T-helper 17 cell (primary cell): ENCODE measurements around the gene SSH2. TPM values are rescaled to one million over a fixed set of nuclear protein-coding genes. Genes with fewer than 3 reads are reported as not detected.
"Not testable (repeated sequence)": the region's sequence is repeated elsewhere in the genome, so short reads cannot be mapped to it uniquely, and the experiment has no call there.

Source experiments
- ATAC-seq: fragments of 150-1000 bp; cut with Tn5 transposase; 2 replicates; pipeline ENCODE4 v1.10.0; 2021; ENCODE audit warnings: mild to moderate bottlenecking, moderate library complexity
- DNase-seq, 3 donors: peaks; one replicate each; pipeline versions ENCODE4 v3.0.0 to v3.0.0-alpha.2; 2020 to 2021
- H3K9me3 ChIP-seq: one replicate; pipeline ENCODE4 v1.7.0; 2013; ENCODE audit warnings: low read length, mild to moderate bottlenecking; ENCODE audit not compliant: control insufficient read depth, poor library complexity, severe bottlenecking
- H3K27ac Mint-ChIP-seq: one replicate; pipeline ENCODE4 v1.8.0; 2022; ENCODE audit warnings: mild to moderate bottlenecking, moderate library complexity, mixed read lengths
- H3K27me3 Mint-ChIP-seq: one replicate; pipeline ENCODE4 v1.8.0; 2022; ENCODE audit warnings: mixed read lengths
- H3K36me3 Mint-ChIP-seq: one replicate; pipeline ENCODE4 v1.8.0; 2022; ENCODE audit warnings: low read depth, mixed read lengths
- H3K4me1 Mint-ChIP-seq: one replicate; pipeline ENCODE4 v1.8.0; 2022; ENCODE audit warnings: mild to moderate bottlenecking, mixed read lengths
- H3K4me3 Mint-ChIP-seq: one replicate; pipeline ENCODE4 v1.8.0; 2022; ENCODE audit warnings: mild to moderate bottlenecking, moderate library complexity, mixed read lengths
- total RNA-seq, 4 donors: library from RNA in 2 of 4; stranded (reverse) in 2 of 4; gene quantifications; one replicate each; pipeline ENCODE4 v1.2.3 and lab custom pipeline; 2022 to 2026

Gene SSH2
- total RNA-seq, 2 donors from 2014 or later: 72.2 to 72.7 TPM

DNA sequence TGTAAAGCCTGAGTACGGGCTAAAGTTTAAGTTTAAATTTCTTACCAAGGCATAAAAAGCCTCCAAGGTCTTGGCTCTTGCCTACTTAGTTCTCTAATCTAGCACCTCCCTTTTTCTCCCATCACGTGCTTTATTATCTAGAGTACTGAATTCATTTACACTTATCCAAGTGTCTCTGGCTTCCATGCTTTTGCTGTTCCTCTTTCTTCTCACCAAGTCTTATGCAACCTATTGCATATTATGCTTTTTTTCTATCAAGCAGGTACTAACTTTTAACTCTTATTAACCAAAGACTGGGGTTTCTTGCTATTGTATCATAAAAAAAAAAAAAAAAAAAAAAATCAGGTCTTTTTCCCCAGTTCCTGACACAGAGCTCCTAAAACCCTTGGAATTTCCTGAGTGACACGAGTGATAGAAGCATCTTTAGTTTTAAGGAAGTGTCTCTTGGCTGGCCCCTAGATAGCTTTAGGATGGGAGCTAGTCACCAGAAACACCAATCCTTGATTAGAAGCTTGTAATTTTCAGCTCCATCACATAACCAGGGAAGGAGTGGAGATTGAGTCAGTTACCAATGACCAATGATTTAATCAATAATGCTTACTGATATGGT lies 44.9 kb downstream of the SSH2 start:
- Mint-ChIP-seq H3K27ac (peak overlapping the region; percentile 1), H3K4me1 (peaks cover 22% of the 10 kb centered on the region), H3K36me3 (peaks cover 2% of the 10 kb centered on the region), H3K27me3 (no peaks in the 10 kb centered on the region), H3K4me3 (peak overlapping the region; percentile 19)
- DNase-seq (no peak), ATAC-seq (no peak)
- no peaks in the 10 kb centered on the region for H3K9me3 ChIP-seq

DNA sequence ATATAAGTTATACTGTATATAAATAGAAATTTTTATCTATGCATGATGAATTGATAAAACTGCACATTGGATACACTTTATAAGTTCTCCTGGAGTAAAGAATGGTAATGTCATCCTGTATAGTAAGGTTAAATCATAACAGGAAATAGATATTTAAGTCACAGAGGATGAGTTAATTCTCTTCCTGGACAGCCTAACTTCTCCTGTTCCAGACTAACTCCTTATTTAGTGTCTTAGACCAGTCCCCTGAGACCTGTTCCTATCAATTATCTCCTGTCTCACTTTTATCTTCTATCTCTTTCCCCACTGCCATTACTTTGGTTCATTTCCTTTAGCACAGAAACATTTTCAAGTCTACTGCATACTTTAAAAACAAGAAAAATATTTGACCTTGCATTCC lies 46.5 kb downstream of the SSH2 start:
- Mint-ChIP-seq H3K4me1 (peaks cover 22% of the 10 kb centered on the region), H3K27ac (peak overlapping the region; percentile 1), H3K36me3 (peaks cover 2% of the 10 kb centered on the region), H3K4me3 (no peak overlapping the region), H3K27me3 (no peaks in the 10 kb centered on the region)
- no peak for DNase-seq
- ATAC-seq: no peak
- no peaks in the 10 kb centered on the region for H3K9me3 ChIP-seq

DNA sequence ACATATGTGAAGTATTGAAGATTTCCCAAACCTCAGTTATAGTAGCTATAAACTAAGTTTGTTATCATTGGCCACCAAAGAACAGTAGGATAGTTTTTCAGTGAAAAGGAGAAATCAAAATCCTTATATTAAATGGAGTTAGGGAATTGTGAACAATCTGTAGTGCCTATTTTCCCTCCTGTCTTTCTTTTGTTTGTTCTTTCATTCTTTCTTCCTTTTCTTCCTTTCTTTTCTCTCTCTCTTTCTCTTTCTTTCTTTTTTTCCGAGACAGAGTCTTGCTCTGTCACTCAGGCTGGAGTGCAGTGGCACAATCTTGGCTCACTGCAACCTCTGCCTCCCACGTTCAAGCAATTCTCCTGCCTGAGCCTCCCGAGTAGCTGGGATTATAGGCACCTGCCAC lies 48.8 kb downstream of the SSH2 start:
- Mint-ChIP-seq H3K27ac (peak overlapping the region; percentile 24), H3K27me3 (no peaks in the 10 kb centered on the region), H3K4me1 (peaks cover 29% of the 10 kb centered on the region), H3K36me3 (peaks cover 2% of the 10 kb centered on the region), H3K4me3 (no peak overlapping the region)
- no peak for ATAC-seq
- no peak for DNase-seq
- H3K9me3 ChIP-seq: no peaks in the 10 kb centered on the region

DNA sequence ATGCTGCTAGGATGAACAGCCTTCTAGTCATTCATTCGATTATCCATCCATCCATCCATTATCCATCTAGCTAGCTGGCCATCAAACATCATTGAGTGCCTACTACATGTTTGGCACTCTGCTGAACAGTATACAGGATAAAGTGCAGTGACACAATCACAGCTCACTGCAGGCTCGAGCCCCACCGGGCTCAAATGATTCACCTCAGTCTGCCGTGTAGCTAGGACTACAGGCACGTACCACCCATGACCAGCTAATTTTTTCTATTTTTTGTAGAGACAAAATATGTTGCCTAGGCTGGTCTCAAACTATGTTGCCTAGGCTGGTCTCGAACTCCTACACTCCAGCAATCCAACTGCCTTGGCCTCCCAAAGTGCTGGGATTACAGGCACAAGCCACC lies 50.0 kb downstream of the SSH2 start:
- no peaks in the 10 kb centered on the region for H3K36me3 Mint-ChIP-seq
- H3K27me3 Mint-ChIP-seq: no peaks in the 10 kb centered on the region
- peaks cover 30% of the 10 kb centered on the region for H3K4me1 Mint-ChIP-seq
- peak overlapping the region; percentile 32 for H3K27ac Mint-ChIP-seq
- ATAC-seq (no peak), DNase-seq (no peak)
- no peak overlapping the region for H3K4me3 Mint-ChIP-seq
- H3K9me3 ChIP-seq: no peaks in the 10 kb centered on the region

DNA sequence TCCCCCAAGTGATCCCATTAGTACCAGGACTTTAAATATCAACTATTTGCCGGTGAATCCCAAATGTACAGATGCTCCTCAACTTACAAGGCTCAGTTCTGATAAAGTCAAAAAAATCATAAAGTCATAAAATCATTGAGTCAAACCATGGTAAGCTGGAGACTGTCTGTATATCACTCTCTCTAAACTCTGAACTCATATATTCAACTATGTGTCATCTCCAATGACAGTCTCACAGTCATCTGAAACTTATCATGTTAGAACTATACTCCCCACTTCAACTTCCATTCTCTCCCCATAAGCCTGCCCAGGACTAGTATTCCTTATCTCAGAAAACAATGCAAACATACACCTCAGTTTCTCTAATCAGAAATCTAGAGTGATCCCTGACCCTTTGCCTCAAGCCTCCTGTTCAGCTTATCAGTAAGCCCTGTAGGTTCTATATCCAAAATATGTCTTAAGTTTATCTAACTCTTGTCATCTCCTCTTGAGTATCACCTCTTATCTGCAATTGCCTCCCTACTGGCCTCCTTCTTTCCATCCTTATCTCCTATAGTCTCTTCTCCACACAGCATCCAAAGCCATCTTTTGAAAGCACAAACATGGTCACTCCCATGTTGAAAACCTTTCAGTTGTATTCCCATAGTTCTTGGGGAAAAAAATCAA lies 55.0 kb downstream of the SSH2 start:
- ATAC-seq: no peak
- no peak overlapping the region for H3K4me3 Mint-ChIP-seq

DNA sequence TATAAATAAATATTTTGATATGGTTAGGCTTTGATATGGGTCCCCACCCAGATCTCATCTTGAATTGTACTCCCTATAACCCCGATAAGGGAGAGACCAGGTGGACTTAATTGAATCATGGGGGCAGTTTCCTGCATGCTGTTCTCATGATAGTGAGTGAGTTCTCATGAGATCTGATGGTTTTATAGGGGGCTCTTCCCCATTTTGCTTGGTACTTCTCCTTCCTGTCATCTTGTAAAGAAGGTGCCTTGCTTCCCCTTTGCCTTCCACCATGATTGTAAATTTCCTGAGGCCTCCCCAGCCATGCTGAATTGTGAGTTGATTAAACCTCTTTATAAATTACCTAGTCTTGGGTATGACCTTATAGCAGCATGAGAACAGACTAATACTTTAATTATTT lies 55.7 kb downstream of the SSH2 start:
- H3K9me3 ChIP-seq, DNase-seq, ATAC-seq, H3K27ac Mint-ChIP-seq, H3K4me3 Mint-ChIP-seq, H3K36me3 Mint-ChIP-seq, H3K27me3 Mint-ChIP-seq: not testable (repeated sequence)
- H3K4me1 Mint-ChIP-seq: peaks cover 24% of the 10 kb centered on the region

More for the DNA sequence above, 55.0 kb downstream of the SSH2 start:
- Mint-ChIP-seq H3K27ac (no peak overlapping the region), H3K27me3 (no peaks in the 10 kb centered on the region), H3K4me1 (peaks cover 23% of the 10 kb centered on the region), H3K36me3 (no peaks in the 10 kb centered on the region)
- no peaks in the 10 kb centered on the region for H3K9me3 ChIP-seq
- no peak for DNase-seq

GRCh38 chr17:29873476-29873875 lies 56.6 kb downstream of the SSH2 start:
- no peaks in the 10 kb centered on the region for H3K27me3 Mint-ChIP-seq
- DNase-seq: no peak
- H3K4me3 Mint-ChIP-seq: no peak overlapping the region
- H3K9me3 ChIP-seq: no peaks in the 10 kb centered on the region
- H3K4me1 Mint-ChIP-seq: peaks cover 26% of the 10 kb centered on the region
- no peak overlapping the region for H3K27ac Mint-ChIP-seq
- no peaks in the 10 kb centered on the region for H3K36me3 Mint-ChIP-seq
- no peak for ATAC-seq

DNA sequence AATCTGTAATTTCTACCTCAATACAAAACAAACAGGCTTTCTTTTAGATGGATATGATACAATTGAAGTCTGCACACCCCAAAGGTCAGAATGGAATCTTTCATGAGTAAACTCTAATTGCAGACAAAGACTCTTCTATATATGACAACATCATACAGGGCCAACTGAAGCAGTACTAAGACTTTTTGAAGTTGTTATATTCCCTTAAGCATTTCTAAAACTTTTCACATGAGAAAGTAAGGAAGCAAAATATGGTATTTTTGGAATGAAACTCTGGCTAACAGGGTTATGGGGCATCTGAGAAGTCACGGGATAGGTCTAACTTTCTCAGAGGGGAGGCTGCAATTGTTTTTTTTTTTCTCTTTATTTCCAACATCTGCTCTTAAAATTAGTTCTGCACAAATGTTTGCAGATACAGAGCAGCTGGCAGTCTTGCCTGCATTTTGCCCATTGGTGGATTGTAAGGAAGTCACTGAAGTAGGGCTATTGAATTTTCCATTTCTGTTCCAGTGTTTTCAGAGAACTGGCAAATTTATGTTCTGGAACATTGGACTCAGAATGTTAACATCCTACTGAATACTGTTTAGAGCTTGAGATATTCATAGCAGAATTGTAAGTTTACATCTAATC lies 59.1 kb downstream of the SSH2 start:
- H3K27me3 Mint-ChIP-seq: no peaks in the 10 kb centered on the region
- DNase-seq (no peak), ATAC-seq (no peak)
- H3K4me3 Mint-ChIP-seq: no peak overlapping the region
- no peaks in the 10 kb centered on the region for H3K36me3 Mint-ChIP-seq
- H3K9me3 ChIP-seq: no peaks in the 10 kb centered on the region
- peaks cover 25% of the 10 kb centered on the region for H3K4me1 Mint-ChIP-seq
- H3K27ac Mint-ChIP-seq: no peak overlapping the region

- H3K9me3 ChIP-seq: no peaks in the 10 kb centered on the region
- DNase-seq (no peak), ATAC-seq (no peak)
- no peaks in the 10 kb centered on the region for H3K36me3 Mint-ChIP-seq
- no peak overlapping the region for H3K27ac Mint-ChIP-seq
- H3K4me3 Mint-ChIP-seq: no peak overlapping the region
- H3K27me3 Mint-ChIP-seq: no peaks in the 10 kb centered on the region
- peaks cover 15% of the 10 kb centered on the region for H3K4me1 Mint-ChIP-seq
Measured at GRCh38 chr17:29867643-29868181, 62.3 kb downstream of the SSH2 start.

- no peaks in the 10 kb centered on the region for H3K36me3 Mint-ChIP-seq
- no peak overlapping the region for H3K27ac Mint-ChIP-seq
- no peaks in the 10 kb centered on the region for H3K9me3 ChIP-seq
- H3K4me3 Mint-ChIP-seq: no peak overlapping the region
- no peaks in the 10 kb centered on the region for H3K27me3 Mint-ChIP-seq
- DNase-seq (no peak), ATAC-seq (no peak)
- peaks cover 15% of the 10 kb centered on the region for H3K4me1 Mint-ChIP-seq
Measured at GRCh38 chr17:29866746-29867404, 63.2 kb downstream of the SSH2 start.

- Mint-ChIP-seq H3K27ac (no peak overlapping the region), H3K36me3 (no peaks in the 10 kb centered on the region), H3K4me1 (peaks cover 12% of the 10 kb centered on the region), H3K27me3 (no peaks in the 10 kb centered on the region), H3K4me3 (no peak overlapping the region)
- no peak for DNase-seq
- H3K9me3 ChIP-seq: no peaks in the 10 kb centered on the region
- ATAC-seq: no peak
Measured at GRCh38 chr17:29864615-29865014, 65.4 kb downstream of the SSH2 start.

DNA sequence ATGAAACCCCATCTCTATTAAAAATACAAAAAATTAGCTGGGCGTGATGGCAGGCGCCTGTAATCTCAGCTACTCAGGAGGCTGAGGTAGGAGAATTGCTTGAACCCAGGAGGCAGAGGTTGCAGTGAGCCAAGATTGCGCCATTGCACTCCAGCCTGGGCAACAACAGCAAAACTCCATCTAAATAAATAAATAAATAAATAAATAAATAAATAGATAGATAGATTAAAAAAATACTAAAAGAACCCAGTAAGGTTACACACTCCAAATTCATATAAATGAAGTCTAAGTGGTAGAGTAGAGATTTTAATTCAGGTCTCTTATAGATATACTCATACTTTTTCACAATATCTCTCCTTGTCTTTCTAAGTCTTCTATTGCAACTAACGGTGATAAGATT lies 65.9 kb downstream of the SSH2 start:
- H3K27ac Mint-ChIP-seq, ATAC-seq, H3K4me1 Mint-ChIP-seq, DNase-seq, H3K27me3 Mint-ChIP-seq, H3K36me3 Mint-ChIP-seq, H3K9me3 ChIP-seq, H3K4me3 Mint-ChIP-seq: not testable (repeated sequence)

DNA sequence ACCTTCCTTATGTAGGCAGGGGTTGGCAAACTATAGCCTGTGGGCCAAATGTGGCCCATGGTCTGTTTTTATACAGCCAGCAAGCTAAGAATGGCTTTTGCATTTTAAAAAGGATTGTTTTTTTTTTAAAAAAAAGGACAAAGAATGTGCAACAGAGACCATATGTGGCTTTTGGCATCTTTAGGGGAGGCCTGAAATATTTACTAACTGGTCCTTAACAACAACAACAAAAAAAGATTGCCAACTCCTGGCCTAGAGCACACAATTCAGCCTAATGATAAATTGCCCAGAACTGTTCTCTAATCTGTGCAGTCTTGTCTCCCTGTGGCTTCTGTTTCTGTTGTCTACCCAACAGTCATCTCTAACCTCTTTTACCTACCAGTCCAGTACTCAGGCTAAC lies 67.1 kb downstream of the SSH2 start:
- Mint-ChIP-seq H3K27me3 (no peaks in the 10 kb centered on the region), H3K27ac (no peak overlapping the region)
- ATAC-seq: no peak

More for the DNA sequence above, 67.1 kb downstream of the SSH2 start:
- H3K9me3 ChIP-seq: no peaks in the 10 kb centered on the region
- Mint-ChIP-seq H3K36me3 (peaks cover 3% of the 10 kb centered on the region), H3K4me1 (peaks cover 9% of the 10 kb centered on the region), H3K4me3 (no peak overlapping the region)
- no peak for DNase-seq
